Measurements from ENCODE around the gene NRXN2. TPM values are rescaled to one million over a fixed set of nuclear protein-coding genes. Genes with fewer than 3 reads are reported as not detected.
A peak's percentile ranks its signal among the peaks of the same experiment; 100 is the strongest.

The NRXN2 gene
- polyA plus RNA-seq, 1 of the 3 experiments (the other 2 are of a cell fraction) = 0.15 TPM

GRCh38 chr11:64762277-64762673, 39.3 kb upstream of the NRXN2 start (continued):
- TF ChIP-seq GABPA (IDR thresholded peaks at IDR 0.05; ENCODE audit: low read depth) = no peak

DNA sequence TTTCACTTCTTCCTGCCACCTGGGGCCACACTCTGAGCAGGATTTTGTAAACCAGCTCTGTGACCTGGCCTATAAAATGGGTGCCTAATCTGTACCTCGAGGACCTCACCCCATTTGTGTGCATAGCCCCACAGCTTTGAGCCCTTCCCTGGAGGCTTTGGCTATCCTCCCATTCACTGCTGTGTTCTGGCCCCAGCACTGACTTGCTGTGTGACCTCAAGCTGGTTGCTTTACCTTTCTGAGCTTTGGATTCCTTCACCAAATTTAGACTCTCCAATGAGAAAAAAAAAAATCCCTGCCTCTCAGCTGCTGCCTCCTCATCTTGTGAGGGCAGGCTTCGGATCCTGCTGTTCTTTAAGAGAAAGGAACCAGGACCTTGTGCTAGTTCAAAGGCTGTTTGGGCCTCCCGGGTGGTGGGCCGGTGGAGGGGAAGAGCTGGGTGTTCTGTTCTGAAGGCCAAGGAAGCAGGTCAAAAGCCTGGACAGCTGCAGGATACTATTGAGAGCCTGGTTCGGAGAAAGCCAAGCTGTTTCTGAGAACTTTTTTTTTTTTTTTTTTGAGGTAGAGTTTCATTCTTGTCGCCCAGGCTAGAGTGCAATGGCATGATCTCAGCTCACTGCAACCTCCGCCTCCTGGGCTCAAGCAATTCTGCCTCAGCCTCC, 37.9 kb upstream of the NRXN2 start:
- ChIA-PET CTCF (interaction anchor here (0.8 to 2.0 kb wide), 5 partner anchors 7 to 72 kb away, joined by 5 to 8 read pairs (median 5); partner anchors contain the start of gene RASGRP2), POLR2A (interaction anchor here (1.7 kb wide), 1 partner anchor 18 kb away, joined by 7 read pairs; the partner anchor contains the start of gene SF1)
- no peak for TF ChIP-seq MEF2A (IDR thresholded peaks at IDR 0.05; ENCODE audit: borderline replicate concordance, low read depth)
- no peak for TF ChIP-seq SMC3 (IDR thresholded peaks at IDR 0.05; ENCODE audit: low read depth, low read length)
- no peak for TF ChIP-seq YY1 (IDR thresholded peaks at IDR 0.05; ENCODE audit: low read depth)
- TF ChIP-seq RFX5 (IDR thresholded peaks at IDR 0.05; ENCODE audit: low read length) = no peak
- no peak for TF ChIP-seq TCF12 (IDR thresholded peaks at IDR 0.05)
- TF ChIP-seq ZBTB33 (IDR thresholded peaks at IDR 0.05; ENCODE audit: borderline replicate concordance, low read depth) = no peak
- TF ChIP-seq GATA2 (CRISPR knock-in tag; IDR thresholded peaks at IDR 0.05) = no peak
- no peak for TF ChIP-seq EZH2phosphoT487 (IDR thresholded peaks at IDR 0.05; ENCODE audit: borderline replicate concordance, low read depth)
- no peak for TF ChIP-seq NFIC (IDR thresholded peaks at IDR 0.05; ENCODE audit: borderline replicate concordance)
- no peak for TF ChIP-seq RCOR1 (IDR thresholded peaks at IDR 0.05; ENCODE audit: low read length)
- TF ChIP-seq, protein P1, sequence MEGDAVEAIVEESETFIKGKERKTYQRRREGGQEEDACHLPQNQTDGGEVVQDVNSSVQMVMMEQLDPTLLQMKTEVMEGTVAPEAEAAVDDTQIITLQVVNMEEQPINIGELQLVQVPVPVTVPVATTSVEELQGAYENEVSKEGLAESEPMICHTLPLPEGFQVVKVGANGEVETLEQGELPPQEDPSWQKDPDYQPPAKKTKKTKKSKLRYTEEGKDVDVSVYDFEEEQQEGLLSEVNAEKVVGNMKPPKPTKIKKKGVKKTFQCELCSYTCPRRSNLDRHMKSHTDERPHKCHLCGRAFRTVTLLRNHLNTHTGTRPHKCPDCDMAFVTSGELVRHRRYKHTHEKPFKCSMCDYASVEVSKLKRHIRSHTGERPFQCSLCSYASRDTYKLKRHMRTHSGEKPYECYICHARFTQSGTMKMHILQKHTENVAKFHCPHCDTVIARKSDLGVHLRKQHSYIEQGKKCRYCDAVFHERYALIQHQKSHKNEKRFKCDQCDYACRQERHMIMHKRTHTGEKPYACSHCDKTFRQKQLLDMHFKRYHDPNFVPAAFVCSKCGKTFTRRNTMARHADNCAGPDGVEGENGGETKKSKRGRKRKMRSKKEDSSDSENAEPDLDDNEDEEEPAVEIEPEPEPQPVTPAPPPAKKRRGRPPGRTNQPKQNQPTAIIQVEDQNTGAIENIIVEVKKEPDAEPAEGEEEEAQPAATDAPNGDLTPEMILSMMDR (IDR thresholded peaks at IDR 0.05) = no peak
- no peak for TF ChIP-seq NRF1 (IDR thresholded peaks at IDR 0.05; ENCODE audit: low read depth, low read length)
- TF ChIP-seq CHD2 (IDR thresholded peaks at IDR 0.05; ENCODE audit: low read length, partially characterized antibody) = no peak
- TF ChIP-seq FOXM1 (IDR thresholded peaks at IDR 0.05; ENCODE audit: low read depth) = no peak
- Histone ChIP-seq H4K20me1 (ENCODE audit: insufficient read depth) (peaks cover 31% of the 10 kb centered on the region), H3K4me3 (ENCODE audit: low read depth in 2 of 2, low read length in 1 of 2) (no peak overlapping the region), H3K9me3 (no peaks in the 10 kb centered on the region), H3K9me2 (no peaks in the 10 kb centered on the region), H3K79me2 (ENCODE audit: insufficient read depth) (peaks cover 10% of the 10 kb centered on the region; the same call in 1 of the 2 replicates), H3F3A (replicated peaks; ENCODE audit: insufficient read depth) (peaks cover 43% of the 10 kb centered on the region), H3K27me3 (ENCODE audit: insufficient read depth) (no peaks in the 10 kb centered on the region), H3K9ac (no peak overlapping the region), H3K27ac (ENCODE audit: low read depth in 2 of 2, low read length in 1 of 2) (no peak overlapping the region), H2AFZ (ENCODE audit: low read depth) (no peak overlapping the region), H3K4me2 (no peak overlapping the region), H3K4me1 (ENCODE audit: control insufficient read depth in 1 of 2, insufficient read depth in 2 of 2, low read depth in 1 of 2, low read length in 1 of 2) (peaks cover 19 to 23% of the 10 kb centered on the region in 2 experiments; a peak in 3 of 4 replicates), H3K36me3 (replicated peaks in 1 of 2; ENCODE audit: control insufficient read depth in 1 of 2, insufficient read depth in 2 of 2, low read length in 1 of 2) (peaks cover 22 to 36% of the 10 kb centered on the region in 2 experiments)
- peak; percentile 30 for DNase-seq
- WGBS (ENCODE audit: low lambda C conversion rate) = 67% methylated on average over 7 of the region's 7 CpGs
